K562 treated with DMSO at 1 percent for 48 hours (cell line): ENCODE data around the gene GYG1. TPM values are rescaled to one million over a fixed set of nuclear protein-coding genes. Genes with fewer than 3 reads are reported as not detected.

Experiments used
- total RNA-seq: library from RNA; unstranded; fragments of 300-600 nt; gene quantifications from 2 replicates; pipeline ENCODE4 v1.2.3, GENCODE V29; 2022; ENCODE audit warnings: low replicate concordance; ENCODE audit errors: extremely low read depth

The GYG1 gene
- not detected in 2 replicates for total RNA-seq

DNA sequence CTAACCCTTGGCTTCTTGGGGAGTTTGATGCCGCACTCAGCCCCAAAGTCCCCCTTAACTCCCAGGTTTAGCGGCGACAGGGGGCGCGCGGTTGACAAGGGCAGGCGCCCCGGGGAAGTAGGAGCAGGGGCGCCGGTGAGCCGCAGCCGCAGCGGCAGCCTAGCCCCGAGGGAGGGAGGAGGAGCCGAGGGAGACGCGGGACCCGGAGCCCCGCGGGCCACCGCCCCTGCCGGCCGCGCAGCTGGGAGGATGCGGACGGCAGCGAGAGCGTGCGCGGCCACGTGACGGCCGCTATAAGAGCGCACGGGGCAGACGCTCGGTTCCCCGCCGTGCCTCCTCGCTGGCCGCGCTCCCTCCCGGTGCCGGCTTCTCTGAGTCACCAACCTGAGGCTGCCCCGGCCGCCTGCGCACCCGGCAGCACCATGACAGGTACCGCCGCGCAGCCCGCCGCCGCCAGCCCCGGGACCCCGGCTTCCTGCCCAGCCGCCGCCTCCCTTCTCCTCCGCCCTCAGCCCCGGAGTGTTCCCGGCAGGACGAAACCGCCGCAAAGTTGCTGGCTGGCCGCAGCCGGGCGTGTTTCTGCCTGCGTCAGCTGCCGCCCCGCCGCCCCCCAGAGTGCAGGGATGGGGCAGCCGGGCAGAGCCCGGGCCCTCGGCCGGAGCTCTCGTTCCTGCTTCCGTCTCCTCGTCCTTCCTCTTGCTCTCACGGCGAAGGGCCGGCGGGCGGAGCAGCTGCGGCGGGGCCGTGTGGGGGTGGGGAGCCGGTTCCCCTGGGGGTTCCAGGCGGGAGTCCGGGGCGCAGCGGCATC lies at the start of gene GYG1:
TSS of gene GYG1 (plus strand) at position 322 of the 808 bp plus-strand sequence. CDS start at position 423, 101 bp downstream.

Other genes starting within 250 kb of the GYG1 start
- gene CPB1, start 163.7 kb upstream of the GYG1 start, total RNA-seq: not detected in 2 replicates
- gene CPA3, start 126.2 kb upstream of the GYG1 start, total RNA-seq: not detected in 2 replicates
- gene HLTF, start 95.0 kb downstream of the GYG1 start, total RNA-seq: not detected in 2 replicates
- not detected in 2 replicates for gene HPS3, start 138.1 kb downstream of the GYG1 start, total RNA-seq
- not detected in 2 replicates for gene CP, start 230.3 kb downstream of the GYG1 start, total RNA-seq